ENCODE results near the gene MVB12B.

Gene MVB12B

DNA sequence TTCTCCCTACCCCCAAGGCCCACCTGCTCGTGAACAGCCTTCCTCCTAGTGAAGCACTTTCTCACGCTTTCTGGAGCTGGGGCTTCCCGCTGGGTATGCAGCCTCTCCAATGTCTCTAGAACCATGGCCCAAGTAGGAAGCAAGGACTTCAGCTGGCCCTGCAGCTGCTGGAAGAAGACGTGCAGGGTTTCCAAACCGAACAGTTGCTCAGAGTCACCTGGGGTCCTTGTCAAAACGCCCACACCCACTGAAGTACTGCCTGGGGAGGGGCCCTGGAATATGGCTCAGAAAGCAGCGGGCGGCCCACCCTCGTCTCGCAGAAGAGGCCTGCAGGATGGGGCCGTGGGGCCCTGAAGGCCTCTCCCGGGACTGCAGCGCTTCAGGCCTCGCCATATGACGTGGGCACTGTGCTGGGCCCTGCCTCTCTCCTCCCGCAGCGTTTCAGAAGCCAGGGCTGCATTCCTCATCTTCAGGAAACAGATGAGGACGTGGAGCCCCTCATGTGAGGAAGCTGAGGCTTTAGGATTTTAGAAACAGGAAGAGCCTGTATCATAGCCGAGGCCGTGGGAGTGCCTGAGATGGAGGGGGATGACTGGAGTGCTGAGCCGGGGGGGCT, 171.1 kb downstream of the MVB12B start:
- DNase-seq: no peak

DNA sequence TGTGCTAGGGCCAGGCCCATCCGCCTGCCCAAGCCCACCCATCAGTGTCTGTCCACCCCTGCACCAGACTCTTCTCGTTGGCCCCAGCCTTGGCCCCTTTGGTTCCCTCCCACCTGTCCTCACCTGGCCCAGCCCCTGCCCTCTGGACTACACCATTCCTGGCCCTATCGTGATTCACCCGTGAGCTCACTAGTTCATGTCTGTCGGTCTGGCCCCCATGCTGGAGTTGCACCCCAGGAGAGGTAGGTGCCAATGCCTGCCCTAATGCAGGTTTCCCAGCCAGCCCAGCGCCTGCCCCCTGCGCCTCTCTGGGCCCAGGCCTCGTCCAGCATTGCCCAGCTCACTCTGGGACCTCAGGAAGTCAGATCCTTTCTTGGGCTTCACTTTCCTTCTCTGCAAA, 171.7 kb downstream of the MVB12B start:
- no peak for DNase-seq

DNA sequence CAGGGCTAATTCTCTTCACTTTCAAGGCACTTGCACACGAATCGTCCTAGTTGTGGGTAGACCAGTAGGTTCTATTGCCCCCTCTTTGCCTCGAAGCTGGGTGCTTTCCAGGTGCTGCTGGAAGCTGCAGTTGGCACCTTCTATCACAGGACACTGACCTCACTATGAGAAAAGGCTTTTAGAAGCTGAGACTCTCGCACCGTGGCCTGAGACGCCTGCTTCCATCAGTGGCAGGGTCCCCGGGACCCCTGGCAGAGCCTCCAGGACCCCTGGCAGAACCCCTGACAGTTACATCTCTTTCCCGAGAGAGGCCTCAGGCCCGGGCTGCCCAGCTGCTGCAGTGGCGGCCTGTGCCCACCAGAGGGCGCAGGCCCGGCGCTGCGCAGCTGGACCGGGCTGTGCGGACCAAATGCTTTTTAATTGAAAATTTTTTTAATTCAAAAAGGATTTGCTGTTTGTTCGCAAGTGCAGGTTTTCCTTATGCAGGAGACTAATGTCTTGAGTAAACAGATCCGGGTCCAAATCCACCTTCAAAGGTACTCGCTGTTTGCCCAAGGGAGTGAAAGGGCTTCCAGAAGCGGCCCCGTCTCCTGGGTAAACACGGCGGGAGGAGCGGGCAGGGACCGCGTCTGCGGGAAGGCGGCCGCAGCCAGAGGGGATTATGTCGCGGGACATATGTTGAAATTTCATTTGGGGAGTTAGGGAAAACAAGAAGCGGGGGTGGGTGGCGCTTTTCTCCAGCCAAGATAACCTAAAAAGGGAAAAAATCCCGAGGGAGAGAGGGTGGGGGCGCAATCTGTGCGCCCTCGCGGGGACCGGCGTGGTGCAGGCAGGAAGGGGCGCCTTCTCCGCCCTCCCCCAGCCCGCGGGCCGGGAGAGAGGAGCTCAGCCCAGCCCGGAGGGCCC, 172.6 kb downstream of the MVB12B start:
- no peak for DNase-seq

- no peak for DNase-seq
Measured at GRCh38 chr9:126499911-126500599, 173.4 kb downstream of the MVB12B start.

- DNase-seq: peak; percentile 13
Measured at GRCh38 chr9:126500600-126501382, 174.2 kb downstream of the MVB12B start.

DNA sequence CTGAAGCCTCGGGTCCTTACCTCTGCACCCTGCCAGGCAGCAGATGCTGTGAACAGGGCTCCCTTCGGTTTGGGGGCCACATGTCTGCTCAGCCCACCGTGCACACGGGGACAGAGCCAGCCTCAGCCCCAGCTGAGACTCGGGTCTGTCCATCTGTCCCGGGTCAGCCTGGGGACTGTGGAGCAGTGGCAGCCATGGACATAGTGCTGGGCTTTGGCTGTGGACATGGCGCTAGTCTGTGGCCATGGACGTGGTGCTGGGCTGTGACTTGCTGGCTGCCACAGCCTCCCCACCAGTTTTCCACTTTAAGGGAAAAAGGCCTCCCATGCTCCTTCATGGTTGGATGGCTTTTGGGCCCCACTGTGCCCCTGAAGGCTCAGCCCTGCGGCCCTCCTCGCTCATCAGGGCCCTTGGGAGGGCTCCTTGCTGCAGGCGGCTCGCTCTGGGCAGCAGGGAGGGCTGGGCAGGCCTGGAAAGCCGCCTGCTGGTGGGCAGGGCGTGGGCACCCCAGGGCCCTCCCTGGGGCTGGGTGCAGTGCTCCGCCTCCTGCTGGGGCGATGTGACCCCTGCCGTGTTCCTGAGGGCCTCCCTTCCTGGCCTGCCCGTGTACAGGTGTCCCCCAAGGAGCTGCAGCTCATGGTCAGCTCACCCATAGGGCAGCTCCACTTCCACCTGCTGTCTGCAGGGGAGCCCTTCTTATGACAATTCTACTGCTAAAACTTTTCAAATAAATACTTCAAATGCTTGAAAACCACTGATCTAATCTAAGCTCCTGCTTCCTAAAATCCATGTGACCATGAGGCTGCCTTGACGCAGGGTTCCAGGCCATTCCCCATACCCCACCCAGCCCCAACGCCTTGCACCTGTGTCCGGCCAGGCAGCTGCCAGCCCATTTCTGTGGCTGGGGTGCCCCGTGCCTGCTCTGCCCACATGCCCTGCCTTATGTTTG, 175.0 kb downstream of the MVB12B start:
- DNase-seq: no peak

DNA sequence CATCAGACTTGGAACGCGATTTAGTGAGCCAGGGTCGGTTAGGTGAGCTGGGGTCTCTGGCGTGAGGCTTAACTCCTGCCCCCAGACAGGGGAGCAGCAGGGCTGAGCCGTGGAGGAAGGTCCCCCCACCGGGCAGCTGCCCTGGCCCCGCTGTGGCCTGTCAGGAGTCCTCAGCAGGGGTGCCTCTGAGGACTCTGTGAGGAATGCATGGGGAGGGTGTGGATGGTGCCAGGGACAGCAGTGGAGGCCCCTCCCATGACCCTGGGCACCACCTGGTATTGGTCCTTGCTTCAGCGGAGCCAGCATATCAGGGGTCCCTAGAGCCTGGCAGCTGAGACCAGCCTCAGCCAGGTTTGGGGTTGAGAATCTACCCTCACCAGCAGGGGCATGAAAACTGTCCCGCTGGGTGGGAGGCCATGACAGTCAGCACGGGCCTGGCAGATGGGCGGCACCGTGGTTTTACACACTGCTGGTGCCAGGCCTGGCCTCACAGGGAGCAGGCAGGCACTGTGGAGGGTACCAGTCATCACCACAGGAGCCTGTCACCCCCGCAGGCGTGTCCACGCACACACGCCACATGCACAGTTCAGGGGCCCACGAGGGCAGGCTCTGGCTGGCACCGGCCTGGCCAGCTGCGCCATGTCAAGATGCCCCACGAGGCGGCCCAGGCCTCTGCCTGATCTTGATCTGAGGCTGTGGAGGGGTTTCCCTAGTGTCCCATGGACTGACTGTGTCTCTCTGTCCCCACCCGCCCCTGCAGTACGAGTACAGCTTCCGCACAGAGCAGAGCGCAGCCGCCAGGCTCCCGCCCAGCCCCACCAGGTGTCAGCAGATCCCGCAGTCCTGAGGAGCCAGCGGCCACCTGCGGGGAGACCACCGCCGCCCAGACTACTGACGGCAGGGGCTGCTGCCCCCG, 176.0 kb downstream of the MVB12B start:
- DNase-seq: no peak

DNA sequence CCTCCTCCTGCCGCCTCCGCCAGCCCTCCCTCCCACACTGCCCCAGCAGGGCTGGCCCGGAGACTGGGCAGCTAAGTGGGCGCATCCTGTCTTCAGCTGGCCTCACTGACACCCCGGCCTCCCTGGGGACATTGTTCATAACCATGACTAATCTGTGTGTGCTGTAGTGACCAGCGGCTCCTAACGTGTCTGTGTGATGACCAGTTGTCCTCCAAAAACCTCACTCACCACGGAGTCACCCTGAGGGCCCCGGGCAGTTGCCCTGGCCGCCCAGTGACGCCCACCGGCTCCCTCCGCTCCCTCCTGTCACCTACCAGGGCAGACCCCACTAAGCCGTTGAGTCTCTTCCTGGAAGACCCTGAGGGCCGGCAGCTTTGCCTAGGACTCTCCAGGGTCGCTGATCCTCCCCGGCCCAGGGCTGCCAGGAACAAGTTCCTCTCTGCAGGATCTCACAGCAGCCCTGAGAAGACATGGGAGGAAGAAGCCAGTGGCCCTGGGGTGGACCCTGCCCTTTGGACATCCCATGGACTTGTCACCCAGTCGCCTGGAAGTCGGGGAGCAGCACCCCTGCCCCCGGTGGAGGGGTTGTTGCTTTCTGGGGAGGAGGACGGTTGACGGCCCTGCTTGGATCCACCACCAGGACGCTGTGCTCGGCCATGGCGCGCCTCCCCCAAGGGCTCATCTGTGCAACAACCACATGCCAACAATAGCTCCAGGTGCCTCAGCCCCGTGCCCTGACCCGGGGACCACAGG, 176.9 kb downstream of the MVB12B start:
- DNase-seq: no peak

DNA sequence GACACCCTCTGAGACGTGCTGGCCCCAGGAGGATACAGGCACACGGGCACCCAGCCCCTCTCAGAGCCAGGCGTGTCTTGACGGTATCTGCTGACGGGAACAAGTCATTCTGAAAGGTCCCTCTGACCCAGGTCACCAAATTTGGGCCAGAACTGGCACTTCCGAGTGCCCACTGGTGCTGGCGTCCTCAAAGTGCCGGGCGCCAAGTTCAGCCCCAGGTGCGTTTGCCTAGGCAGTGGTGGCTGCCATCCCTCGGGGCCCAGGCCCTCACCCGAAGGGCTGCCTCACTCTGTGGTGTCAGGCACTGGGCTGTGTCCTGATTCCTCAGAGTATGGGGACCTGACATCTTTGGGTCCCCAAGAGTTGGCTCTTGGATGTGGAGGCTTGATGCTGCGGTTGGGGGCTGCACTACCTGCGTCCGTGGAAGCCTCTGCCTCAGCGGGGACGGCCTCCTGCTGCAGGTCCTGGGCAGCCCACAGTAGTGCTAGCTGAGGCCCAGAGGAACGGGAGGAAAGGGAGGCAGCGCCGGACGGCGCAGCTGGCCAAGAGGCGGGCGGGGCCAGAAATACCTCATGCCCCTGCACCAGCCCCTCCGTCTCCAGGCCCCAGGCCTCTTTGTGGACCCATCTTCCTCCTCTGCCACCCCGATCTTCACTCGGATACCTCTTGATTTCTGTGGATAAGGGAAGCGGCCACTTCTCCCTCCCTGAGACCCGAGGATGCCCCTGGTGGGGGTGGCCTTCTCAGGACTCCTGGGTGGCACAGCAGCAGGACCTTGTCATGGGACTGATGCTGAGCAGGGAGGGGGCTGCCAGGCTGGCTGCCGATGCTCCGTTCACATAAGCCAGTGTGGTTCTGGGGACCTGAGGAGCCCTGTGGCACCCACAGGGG, 177.7 kb downstream of the MVB12B start:
- no peak for DNase-seq

DNA sequence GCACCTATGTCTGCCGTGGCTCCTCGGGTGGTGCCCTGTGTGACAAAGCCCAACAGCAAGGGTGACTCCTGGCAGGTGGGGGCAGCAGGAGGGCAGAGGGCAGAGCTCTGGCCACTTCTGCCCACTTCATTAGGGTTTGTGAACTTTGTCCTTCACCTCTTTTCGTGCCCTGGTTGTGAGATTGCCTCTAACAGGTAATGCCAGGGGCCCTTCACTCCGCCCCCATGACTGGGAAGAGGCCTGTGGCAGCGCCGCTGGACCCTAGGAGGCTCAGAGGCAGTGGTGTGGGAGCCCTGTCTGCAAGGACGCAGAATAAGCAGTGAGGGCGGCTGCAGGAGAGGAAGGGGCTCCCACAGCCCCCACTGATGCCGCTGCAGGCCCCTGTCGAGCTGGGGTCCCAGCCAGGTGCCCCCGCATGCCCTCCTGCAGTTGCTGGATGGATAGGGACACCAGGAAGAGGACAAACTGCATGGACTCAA, 178.4 kb downstream of the MVB12B start:
- DNase-seq: no peak

DNA sequence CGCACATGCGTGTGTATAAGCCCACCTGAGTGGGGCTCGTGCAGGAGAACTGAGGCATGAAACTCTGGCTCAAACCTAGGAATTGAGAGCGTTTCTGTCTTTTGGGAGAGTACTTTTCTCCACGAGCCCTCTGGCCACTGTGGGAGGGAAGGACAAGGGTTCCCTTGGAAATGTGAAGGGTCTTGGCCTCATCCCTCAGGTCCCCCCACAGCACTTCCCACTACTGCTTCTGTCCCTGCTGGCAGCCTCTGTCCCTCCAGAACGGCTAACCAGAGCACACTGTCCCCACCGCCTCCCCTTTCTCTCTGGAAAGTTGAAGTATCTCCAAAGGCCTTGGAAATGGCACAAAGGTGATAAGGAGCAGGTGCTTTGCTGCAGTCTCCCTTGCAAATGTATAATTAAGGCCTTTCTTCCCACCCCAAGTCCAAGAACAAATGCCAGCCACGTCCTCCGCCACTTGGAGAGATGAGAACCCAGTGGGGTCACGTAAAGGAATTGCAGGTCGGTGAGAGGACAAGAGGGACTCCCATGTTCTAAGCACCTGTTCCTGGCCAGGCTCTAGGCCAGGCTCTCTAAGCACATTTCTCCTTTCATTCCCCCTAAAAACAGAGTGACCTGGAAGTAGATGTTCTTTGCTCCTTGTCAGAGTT, 179.2 kb downstream of the MVB12B start:
- DNase-seq: no peak

GRCh38 chr9:126506361-126507317, 180.0 kb downstream of the MVB12B start:
- DNase-seq: no peak

DNA sequence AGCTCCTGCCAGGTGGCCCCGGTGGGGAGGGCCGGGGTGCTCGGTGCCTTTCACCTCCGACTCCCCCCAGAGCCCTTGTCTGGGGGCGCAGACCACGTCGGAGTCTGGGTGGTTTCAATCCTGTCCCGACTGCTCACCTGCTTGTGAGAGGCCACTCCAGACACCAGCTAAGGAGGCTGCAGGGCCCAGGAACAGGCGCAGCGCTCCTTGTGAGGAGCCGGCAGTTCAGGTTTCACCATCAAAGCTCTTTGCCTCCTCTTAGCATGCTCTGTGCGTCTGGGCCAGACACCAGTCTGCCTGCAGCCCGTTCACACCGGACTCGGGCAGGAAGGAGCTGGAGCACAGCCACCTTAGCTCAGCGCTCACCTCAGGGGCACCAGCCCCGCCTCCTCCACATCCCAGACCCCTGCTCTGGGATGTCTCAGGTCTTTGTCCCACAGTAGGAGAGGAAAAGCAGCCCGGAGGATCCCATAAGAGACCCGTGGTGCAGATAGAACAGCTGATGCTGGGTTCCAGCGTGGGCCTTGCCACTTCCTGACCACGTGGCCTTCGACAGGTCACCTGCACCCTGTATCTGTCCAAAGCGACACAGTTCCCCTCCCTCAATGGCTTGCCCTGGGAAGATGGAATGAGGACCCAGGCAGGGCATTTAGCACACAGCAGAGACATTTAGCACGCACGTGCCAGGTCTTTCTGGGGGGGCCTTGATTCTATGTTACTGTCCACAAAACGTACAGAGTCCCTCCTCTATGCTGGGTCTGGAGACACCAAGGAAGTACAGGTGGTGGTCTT, 180.9 kb downstream of the MVB12B start:
- DNase-seq: no peak

DNA sequence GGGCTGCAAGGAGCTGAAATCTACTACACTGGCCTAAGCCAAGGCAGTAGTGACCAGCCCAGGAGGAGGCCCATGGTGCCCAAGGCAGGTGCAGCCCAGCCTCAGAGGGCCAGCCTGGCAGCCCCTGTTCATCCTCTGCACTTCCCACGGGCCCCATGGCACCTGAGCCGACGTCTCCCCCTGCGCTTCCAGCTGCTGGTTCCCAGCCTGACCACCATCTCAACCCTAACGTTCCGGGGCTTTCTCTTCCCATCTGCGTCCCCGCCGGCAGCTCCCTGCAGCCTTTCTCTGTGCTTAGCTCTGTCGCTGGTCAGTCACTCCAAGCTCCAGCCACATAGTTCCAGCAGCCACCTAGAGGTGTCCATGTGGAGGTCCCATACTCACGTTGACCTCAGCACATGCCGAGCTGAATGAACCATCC, 181.6 kb downstream of the MVB12B start:
- no peak for DNase-seq

DNA sequence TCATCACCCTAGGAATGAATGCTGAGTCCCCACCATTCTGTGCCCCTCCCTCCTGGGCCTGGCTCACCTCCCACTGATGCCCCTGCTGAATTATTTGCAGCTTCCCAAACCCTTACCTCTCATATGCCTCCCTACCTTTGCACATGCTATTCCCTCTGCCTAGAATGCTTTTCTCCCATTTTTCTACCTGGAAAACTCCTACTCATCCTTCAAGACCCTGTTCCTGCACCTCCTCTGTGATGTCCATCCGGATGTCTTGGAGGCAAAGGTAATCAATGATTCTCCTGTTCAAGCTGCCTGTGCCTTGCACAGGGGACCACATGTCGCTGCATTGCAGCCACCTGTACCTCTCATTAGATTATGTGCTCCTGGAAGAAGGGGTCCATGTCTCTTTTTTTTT, 182.3 kb downstream of the MVB12B start:
- DNase-seq: no peak

DNA sequence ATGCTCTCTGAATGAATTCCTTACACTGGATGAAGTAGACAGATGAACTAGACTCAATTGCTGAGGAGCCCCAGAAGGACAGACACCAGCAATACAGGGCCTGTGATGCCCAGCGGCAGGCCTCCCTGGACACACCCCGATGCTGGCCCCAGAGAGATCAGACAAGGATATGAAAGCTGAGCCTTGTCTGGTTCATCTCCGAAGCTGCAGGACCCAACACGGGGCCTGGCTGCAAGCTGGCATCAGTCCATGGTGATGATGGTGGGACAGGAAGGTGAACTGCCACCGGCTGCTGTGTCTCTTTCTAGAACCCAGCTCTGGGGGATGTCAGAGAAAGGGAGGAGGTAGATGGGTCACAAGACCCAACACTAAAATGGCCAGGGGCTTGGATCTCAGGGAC, 183.1 kb downstream of the MVB12B start:
- DNase-seq: no peak
